Adrenal gland (tissue), 5 donors: ENCODE results near the gene RARRES1.

Experiments
- CTCF ChIP-seq, 6 experiments: fragments of 450-650 bp in 4 of 6; fragments of 200-600 bp in 2 of 6; sonication (generic) in 1 of 6; IDR thresholded peaks; 1 replicate in 5 of 6; 2 replicates in 1 of 6; pipeline versions ENCODE4 v1.5.1 to v1.8.0; 2016 to 2021; ENCODE audit warnings: antibody characterized with exemption in 6 of 6, mild to moderate bottlenecking in 2 of 6, moderate library complexity in 1 of 6
- POLR2A ChIP-seq, 2 donors: fragments of 450-650 bp; IDR thresholded peaks; one replicate each; pipeline ENCODE4 v1.6.1; 2017; ENCODE audit warnings: antibody characterized with exemption in 2 of 2, mild to moderate bottlenecking in 2 of 2, moderate library complexity in 1 of 2
- donor health status: DM: no; HTN: no; CAD: no.

- TF ChIP-seq CTCF (IDR thresholded peaks at IDR 0.05) (no peak), POLR2A (IDR thresholded peaks at IDR 0.05) (no peak)
These were observed 23.2 kb upstream of the RARRES1 start for GRCh38 chr3:158755421-158755820.
